ENCODE data around the gene KRT33A.
"Not testable (repeated sequence)": the region's sequence is repeated elsewhere in the genome, so short reads cannot be mapped to it uniquely, and the experiment has no call there.

The KRT33A gene

DNA sequence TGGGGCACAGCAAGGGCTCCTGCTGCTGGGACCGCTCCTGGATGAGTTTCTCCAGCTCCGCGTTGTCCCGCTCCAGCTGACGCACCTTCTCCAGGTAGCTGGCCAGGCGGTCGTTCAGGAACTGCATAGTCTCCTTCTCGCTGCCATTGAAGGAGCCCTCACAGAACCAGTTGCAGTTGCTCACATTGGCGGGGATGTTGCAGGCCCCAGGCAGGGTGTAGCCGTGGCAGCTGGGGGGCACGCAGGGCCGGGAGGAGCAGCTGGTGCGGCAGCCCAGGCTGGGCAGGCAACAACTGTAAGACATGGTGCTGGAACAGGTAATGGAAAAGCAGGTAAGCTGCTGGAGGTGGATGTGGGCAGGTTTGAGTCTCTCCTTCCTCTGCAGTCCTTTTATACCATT is 31.3 kb upstream of the KRT33A start, which contains the start of gene KRT34:
Gene KRT34 (minus strand): TSS at position 364 of the 400 bp plus-strand sequence. CDS start 60 bp downstream, at position 304.
- H3K27ac Mint-ChIP-seq; ATAC-seq; H3K4me1 Mint-ChIP-seq; DNase-seq; H3K4me3 Mint-ChIP-seq; H3K36me3 Mint-ChIP-seq (ENCODE audit: low read depth); H3K27me3 Mint-ChIP-seq; H3K9me3 Mint-ChIP-seq: not testable (repeated sequence)

DNA sequence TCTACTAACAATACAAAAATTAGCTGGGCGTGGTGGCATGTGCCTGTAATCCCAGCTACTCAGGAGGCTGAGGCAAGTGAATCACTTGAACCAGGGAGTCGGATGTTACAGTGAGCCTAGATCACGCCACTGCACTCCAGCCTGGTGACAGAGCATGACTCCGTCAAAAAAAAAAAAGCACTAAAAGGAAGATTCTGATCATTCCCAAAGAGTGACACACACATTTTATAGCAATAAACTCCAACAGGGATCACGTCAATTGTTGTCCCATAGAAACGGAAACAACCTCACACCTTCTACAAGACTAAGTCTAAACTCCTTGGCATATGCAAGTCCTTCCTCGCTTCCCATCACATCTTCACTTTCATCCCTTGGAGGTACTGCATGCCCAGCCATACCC is 29.5 kb upstream of the KRT33A start:
- H3K27me3 Mint-ChIP-seq; H3K27ac Mint-ChIP-seq; H3K9me3 Mint-ChIP-seq; ATAC-seq; H3K4me1 Mint-ChIP-seq; H3K36me3 Mint-ChIP-seq (ENCODE audit: low read depth); H3K4me3 Mint-ChIP-seq; DNase-seq: not testable (repeated sequence)

DNA sequence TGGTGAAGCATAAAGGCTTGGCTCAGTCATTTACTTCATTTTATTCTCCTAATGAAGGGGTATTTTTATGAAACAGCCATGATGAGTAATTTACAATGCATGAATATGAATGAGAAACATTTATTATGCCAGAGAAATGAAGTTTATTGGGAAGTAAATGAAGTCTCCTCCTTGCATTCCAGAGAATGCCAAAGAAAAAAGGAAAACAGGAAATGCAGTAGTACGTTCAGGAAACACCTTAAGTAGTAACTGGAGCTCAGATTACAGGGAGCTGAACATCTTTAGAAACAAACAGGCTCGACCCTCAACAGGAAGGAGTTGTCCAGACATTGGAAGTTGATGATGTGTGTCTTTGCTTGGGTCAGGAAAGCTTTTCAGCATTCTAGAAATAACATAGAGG is 26.9 kb upstream of the KRT33A start:
- no peak overlapping the region for H3K27ac Mint-ChIP-seq
- H3K36me3 Mint-ChIP-seq (ENCODE audit: low read depth) = no peaks in the 10 kb centered on the region
- H3K27me3 Mint-ChIP-seq = no peaks in the 10 kb centered on the region
- H3K4me1 Mint-ChIP-seq = peaks cover 9% of the 10 kb centered on the region
- DNase-seq = no peak
- no peaks in the 10 kb centered on the region for H3K9me3 Mint-ChIP-seq
- H3K4me3 Mint-ChIP-seq = no peak overlapping the region
- no peak for ATAC-seq

DNA sequence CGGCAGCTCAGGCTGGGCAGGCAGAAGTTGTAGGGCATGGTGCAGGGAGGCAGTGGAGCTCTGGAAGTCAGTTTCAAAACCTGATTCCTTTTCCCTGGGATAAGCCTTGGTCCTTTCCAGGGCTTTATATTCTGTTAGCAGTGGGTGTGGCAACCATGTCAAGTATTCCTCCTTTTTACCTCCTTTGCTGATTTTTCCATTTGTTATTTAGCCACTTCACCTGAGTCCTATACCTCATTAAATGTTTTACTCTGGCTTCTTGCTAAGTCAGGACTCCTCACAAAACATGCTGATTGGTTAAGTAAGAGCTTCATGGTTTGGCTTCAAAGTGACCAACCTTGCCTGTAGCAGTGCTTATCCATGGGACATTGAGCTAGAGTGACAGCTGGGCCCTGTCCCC is 19.1 kb upstream of the KRT33A start, which contains the start of gene KRT33B:
Gene KRT33B (minus strand): TSS at position 101 of the 400 bp plus-strand sequence. CDS start 63 bp downstream, at position 38.
- Mint-ChIP-seq H3K4me3 (no peak within 1 kb of the TSS), H3K27ac (no peak within 1 kb of the TSS), H3K27me3 (no peaks in the 10 kb centered on the region), H3K36me3 (ENCODE audit: low read depth) (no peaks in the 10 kb centered on the region), H3K4me1 (no peaks in the 10 kb centered on the region), H3K9me3 (no peaks in the 10 kb centered on the region)
- no peak for DNase-seq
- no peak for ATAC-seq

DNA sequence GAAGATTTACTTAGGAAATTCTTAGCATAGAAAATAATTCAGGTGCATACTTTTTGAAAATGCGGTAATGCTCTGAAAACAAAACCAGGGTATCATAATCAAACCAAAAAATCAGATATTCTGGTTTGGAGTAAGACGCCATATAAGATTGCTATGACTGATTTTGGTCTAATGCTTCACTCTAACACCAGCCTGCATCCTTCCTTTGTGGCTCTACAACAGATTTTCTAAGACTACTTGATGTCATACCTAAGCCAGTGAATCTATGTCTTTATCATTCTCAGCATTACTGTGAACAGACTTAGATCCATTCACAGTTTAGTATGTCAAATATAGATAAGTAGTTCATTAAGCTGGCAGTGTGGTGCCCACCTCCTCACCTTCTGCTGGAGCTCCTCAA is 18.4 kb upstream of the KRT33A start:
- no peak overlapping the region for H3K4me3 Mint-ChIP-seq
- H3K9me3 Mint-ChIP-seq = no peaks in the 10 kb centered on the region
- H3K27ac Mint-ChIP-seq = no peak overlapping the region
- no peaks in the 10 kb centered on the region for H3K4me1 Mint-ChIP-seq
- no peak for DNase-seq
- H3K27me3 Mint-ChIP-seq = no peaks in the 10 kb centered on the region
- no peak for ATAC-seq
- no peaks in the 10 kb centered on the region for H3K36me3 Mint-ChIP-seq (ENCODE audit: low read depth)

DNA sequence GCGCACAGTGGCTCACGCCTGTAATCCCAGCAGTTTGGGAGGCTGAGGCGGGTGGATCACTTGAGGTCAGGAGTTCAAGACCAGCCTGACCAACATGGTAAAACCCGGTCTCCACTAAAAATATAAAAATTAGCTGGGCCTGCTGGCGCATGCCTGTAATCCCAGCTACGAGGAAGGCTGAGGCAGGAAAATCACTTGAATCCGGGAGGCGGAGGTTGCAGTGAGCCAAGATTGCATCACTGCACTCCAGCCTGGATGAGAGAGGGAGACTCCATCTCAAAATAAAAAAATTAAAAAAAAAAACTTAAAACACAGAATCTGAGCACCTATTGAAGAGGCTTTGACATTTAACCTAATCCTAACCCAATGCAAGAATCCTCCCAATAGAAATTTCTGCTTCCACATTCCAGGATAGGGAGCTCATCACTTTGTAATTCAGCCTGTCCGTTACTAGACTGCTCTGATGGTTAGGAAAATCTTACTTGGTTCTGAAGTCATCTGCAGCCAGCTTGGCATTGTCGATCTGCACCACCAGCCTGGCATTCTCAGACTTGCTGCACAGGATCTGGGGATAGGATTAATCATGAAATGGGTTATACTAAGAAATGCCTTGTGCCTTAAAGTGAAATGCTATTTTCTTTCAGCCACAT is 16.9 kb upstream of the KRT33A start:
- no peaks in the 10 kb centered on the region for H3K4me1 Mint-ChIP-seq
- no peaks in the 10 kb centered on the region for H3K36me3 Mint-ChIP-seq (ENCODE audit: low read depth)
- H3K9me3 Mint-ChIP-seq = no peaks in the 10 kb centered on the region
- no peak overlapping the region for H3K27ac Mint-ChIP-seq
- DNase-seq (no peak), ATAC-seq (no peak)
- H3K4me3 Mint-ChIP-seq = no peak overlapping the region
- H3K27me3 Mint-ChIP-seq = no peaks in the 10 kb centered on the region

DNA sequence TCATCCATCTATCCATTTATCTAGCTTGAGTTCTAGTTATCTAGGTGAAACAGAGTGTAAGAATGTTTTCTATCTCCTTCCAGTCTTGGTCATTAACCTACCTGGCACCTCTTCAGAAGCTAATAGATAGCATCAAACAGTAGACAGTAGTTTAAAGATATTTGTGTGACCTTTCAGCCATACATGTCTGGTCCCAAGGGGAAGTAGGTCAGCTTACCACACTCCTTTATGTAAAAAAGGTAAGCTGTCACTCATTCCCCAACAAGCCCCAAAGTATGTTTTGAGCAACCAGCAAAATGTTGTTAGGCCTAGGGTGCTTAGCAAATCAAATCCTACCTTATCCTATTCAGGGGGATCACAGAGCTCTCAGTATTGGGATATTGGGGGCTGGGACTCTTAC is 15.4 kb upstream of the KRT33A start:
- no peaks in the 10 kb centered on the region for H3K27me3 Mint-ChIP-seq
- DNase-seq = no peak
- H3K4me3 Mint-ChIP-seq = no peak overlapping the region
- H3K4me1 Mint-ChIP-seq = no peaks in the 10 kb centered on the region
- H3K36me3 Mint-ChIP-seq (ENCODE audit: low read depth) = no peaks in the 10 kb centered on the region
- no peak overlapping the region for H3K27ac Mint-ChIP-seq
- ATAC-seq = no peak
- no peaks in the 10 kb centered on the region for H3K9me3 Mint-ChIP-seq

DNA sequence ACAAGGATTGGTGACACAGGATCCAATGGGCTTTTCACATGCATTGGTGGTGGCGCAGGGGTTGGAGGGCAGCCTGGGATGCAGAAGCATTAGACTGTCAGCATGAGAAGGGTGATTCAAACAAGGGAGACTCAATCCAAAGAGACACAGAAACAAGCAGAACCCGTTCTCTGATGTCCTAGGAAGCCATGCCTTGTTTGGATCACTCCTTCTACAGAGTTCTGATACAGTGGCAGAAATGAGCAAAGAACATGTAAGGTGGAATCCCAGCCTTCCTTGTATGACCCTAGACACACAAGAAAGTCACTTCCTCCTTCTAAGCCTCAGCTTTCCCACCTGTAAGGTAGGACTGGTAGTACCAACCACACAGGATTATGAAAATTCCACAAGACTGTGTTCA is 13.3 kb upstream of the KRT33A start:
- DNase-seq = no peak
- H3K4me1 Mint-ChIP-seq = no peaks in the 10 kb centered on the region
- H3K36me3 Mint-ChIP-seq (ENCODE audit: low read depth) = no peaks in the 10 kb centered on the region
- H3K9me3 Mint-ChIP-seq = no peaks in the 10 kb centered on the region
- no peak for ATAC-seq
- H3K27ac Mint-ChIP-seq = no peak overlapping the region
- no peak overlapping the region for H3K4me3 Mint-ChIP-seq
- no peaks in the 10 kb centered on the region for H3K27me3 Mint-ChIP-seq

DNA sequence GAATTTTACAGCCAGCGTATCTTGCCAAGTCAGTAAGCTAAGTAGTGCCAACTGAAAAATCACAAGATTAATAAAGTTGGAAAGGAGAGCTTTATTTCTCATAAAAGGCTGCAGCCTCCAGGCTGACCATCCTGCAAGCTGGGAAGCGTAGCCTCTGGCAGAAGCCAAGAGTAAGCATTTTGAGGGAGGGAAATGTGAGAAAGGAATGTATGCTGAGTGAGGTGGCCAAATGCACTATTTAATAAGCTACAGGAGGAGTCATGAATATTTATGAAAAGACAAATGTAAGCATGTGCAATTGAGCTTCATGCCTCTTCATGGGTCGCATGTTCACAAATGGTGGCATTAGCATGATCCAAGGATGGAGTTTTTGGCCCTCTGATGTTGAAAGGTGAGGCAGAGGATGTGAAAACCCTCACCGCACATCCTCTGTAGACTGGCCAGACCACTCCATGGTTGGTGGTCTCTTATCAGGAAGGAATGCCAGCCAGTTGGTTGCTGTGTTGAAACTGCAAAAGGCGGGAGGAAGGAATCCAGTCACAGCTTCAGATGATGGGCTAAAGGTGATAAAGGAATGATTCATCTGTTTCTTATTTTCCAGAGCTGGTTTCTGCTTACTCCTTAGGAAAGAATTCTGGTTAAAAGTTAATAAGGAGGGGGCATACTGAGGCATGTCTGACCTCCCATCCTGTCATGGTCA is 9.8 kb upstream of the KRT33A start:
- ATAC-seq (no peak), DNase-seq (no peak)
- no peaks in the 10 kb centered on the region for H3K4me1 Mint-ChIP-seq
- H3K9me3 Mint-ChIP-seq = peaks cover 4% of the 10 kb centered on the region
- H3K27ac Mint-ChIP-seq = no peak overlapping the region
- no peak overlapping the region for H3K4me3 Mint-ChIP-seq
- H3K36me3 Mint-ChIP-seq (ENCODE audit: low read depth) = no peaks in the 10 kb centered on the region
- H3K27me3 Mint-ChIP-seq = peaks cover 2% of the 10 kb centered on the region

DNA sequence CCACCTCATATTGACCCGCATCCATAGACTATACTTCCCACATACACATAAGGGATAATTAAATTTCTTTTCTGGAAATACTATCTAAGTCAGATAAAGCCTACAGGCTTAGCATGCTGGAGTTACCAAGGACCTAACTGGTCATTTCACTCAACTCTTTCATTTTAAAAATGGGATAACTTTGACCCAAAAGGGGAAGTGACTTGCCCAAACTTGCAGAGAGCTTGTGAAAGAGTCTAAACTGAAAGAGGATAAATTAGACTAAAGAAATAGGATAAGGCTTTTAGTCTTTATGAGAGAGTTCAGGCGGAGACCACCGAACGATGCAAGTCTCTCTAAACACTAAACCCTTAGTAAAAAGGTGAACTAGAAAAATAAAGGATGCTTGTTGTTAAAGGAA is 3.9 kb upstream of the KRT33A start:
- H3K4me3 Mint-ChIP-seq = no peak overlapping the region

DNA sequence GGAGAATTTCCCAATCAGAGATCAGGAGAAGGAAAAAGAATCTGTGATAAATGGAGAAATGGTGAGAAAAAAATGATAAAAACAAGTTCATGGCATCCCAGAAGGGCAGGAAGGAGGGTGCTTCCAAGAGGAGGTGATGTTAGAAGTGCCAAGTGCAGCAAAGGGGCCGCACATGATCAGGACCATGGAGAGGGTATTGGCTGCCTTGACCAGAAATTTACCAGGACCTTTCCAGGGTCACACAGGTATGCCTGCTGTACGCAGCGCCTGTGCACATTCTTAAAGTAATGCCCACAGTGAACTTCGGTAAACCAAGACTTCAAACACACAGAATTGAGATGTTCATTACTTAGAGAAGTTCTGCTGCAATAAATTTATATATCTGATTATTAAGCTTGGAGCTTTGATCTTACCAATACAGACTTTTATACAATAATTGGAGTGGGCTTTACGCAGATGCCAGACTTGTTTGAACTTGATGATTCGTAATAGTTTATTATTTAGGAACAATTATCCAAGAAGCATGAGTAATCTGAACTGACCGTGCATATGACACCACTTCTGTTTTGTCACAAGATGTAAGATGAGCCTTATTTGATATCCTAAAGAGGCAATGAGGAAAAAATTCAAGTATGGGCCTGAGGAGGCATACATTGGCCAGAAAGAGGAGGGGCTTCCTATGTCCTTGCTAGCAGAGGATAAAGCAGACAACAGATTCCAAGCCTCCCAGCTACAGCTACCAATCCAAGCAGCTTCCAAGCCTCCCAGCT is 2.2 kb upstream of the KRT33A start:
- peaks cover 2% of the 10 kb centered on the region for H3K27me3 Mint-ChIP-seq
- no peak overlapping the region for H3K4me3 Mint-ChIP-seq
- H3K27ac Mint-ChIP-seq = no peak overlapping the region
- peaks cover 4% of the 10 kb centered on the region for H3K9me3 Mint-ChIP-seq
- no peaks in the 10 kb centered on the region for H3K36me3 Mint-ChIP-seq (ENCODE audit: low read depth)
- ATAC-seq = no peak
- DNase-seq = no peak
- peaks cover 2% of the 10 kb centered on the region for H3K4me1 Mint-ChIP-seq

More for the DNA sequence above, 3.9 kb upstream of the KRT33A start:
- peaks cover 4% of the 10 kb centered on the region for H3K9me3 Mint-ChIP-seq
- DNase-seq (no peak), ATAC-seq (no peak)
- no peak overlapping the region for H3K27ac Mint-ChIP-seq
- H3K36me3 Mint-ChIP-seq (ENCODE audit: low read depth) = no peaks in the 10 kb centered on the region
- peaks cover 2% of the 10 kb centered on the region for H3K4me1 Mint-ChIP-seq
- H3K27me3 Mint-ChIP-seq = peaks cover 2% of the 10 kb centered on the region

DNA sequence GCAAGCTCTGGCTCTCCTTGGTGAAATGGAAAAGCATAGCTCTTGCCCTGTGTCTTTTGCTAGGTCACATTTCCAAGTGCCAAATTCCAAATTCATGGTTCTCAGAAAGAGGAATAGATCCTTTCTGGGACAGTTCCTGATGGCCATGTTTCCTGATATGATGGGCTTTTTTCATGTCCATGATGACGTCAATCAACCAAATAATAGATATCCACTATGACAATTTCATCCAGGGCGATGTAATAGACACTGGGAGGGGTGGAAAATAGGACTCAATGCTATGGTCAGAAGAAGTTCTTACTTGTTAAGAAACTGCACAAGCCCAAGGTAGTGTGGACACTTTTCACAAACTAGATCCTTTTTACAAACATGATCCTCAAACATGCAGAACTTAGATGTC is 549 bp upstream of the KRT33A start:
- H3K9me3 Mint-ChIP-seq = no peaks in the 10 kb centered on the region
- ATAC-seq (no peak), DNase-seq (no peak)
- H3K4me3 Mint-ChIP-seq = no peak overlapping the region
- H3K36me3 Mint-ChIP-seq (ENCODE audit: low read depth) = no peaks in the 10 kb centered on the region
- H3K27ac Mint-ChIP-seq = no peak overlapping the region
- no peaks in the 10 kb centered on the region for H3K27me3 Mint-ChIP-seq
- peaks cover 2% of the 10 kb centered on the region for H3K4me1 Mint-ChIP-seq

DNA sequence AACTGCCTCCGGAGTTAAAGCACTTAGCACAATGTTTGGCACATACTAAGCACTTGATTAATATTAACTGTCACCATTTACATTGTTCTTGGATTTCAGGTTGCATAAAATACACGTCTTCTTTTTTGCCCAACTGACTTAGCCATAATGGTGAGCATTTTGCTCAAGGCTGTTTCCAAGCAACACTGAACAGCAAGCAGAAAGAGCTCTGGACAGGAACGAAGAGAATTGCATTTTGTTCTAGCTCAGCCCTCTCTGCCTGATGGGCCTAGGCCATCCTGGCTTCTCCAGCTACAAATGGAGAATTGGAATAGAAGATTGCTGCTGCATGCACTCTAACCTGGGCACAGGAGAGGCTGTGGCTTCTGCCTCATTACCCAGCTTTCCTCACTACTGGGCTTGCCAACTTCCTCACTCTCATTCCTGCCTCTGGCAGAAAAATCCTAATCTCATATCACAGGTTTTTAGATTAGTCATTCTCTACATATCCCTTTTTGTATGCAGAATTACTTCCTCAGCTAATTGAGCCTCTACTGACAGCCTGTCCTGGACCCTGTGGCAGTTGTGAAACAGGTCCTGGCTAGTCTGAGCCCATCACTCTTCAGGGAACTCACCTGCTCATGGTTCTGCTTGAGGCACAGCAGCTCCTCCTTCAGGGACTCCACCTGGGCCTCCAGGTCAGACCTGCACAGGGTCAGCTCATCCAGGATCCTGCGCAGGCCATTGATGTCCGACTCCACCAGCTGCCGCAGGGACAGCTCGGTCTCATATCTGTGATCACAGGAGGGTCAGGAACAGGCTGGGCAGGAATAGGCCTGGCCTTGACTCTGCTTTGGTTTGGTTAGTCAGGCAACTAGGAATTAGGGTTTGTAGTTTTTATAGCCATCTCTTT is 2.5 kb downstream of the KRT33A start:
- Mint-ChIP-seq H3K9me3 (peaks cover 2% of the 10 kb centered on the region), H3K27ac (no peak overlapping the region), H3K4me3 (no peak overlapping the region), H3K27me3 (no peaks in the 10 kb centered on the region), H3K4me1 (peaks cover 4% of the 10 kb centered on the region), H3K36me3 (ENCODE audit: low read depth) (peaks cover 3% of the 10 kb centered on the region)
- DNase-seq = no peak
- ATAC-seq = no peak

DNA sequence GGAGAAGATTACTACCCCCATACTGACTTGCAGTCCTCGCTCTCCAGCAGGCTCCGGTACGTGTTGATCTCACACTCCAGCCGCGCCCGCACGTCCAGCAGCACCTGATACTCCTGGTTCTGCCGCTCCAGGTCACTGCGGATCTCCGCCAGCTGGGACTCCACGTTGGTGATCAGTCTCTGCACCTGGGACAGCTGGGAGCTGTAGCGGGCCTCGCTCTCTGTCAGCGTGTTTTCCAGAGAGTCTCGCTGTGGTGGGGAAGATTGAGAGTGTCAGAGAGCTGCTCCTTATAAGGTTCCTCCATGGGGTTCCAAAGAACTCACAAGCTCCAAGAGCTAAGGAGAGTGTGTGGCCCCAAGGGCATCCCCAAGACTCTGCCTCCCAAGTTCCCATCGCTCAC is 4.2 kb downstream of the KRT33A start:
- not testable (repeated sequence) for ATAC-seq; H3K27ac Mint-ChIP-seq; DNase-seq; H3K9me3 Mint-ChIP-seq; H3K27me3 Mint-ChIP-seq; H3K4me3 Mint-ChIP-seq; H3K4me1 Mint-ChIP-seq; H3K36me3 Mint-ChIP-seq (ENCODE audit: low read depth)

Data from activated naive CD8-positive, alpha-beta T cell treated with anti-CD3 and anti-CD28 coated beads, Interleukin-2, amount 50 U/mL, for 24 hours (primary cell).